ENCODE results near the gene FAM184A. TPM values are rescaled to one million over a fixed set of nuclear protein-coding genes. Genes with fewer than 3 reads are reported as not detected.

The FAM184A gene
- total and polyA plus RNA-seq, 2 donors from 2014 or later: 3.4 to 9.0 TPM

- intact Hi-C loops (cut with DNase I): no loop called here
- H3K27ac ChIP-seq (ENCODE audit: low read depth in 2 of 2, low read length in 2 of 2): no peak overlapping the region
- H3K4me3 ChIP-seq (ENCODE audit: low read length in 3 of 3): no peak overlapping the region
- H3K36me3 ChIP-seq (ENCODE audit: control insufficient read depth in 2 of 3, insufficient read depth in 3 of 3, low read length in 3 of 3): peaks cover 0 to 10% (median 5%) of the 10 kb centered on the region in 3 donors
- H3K9ac ChIP-seq (ENCODE audit: low read length in 3 of 3): no peak overlapping the region
- TF ChIP-seq, protein P1, sequence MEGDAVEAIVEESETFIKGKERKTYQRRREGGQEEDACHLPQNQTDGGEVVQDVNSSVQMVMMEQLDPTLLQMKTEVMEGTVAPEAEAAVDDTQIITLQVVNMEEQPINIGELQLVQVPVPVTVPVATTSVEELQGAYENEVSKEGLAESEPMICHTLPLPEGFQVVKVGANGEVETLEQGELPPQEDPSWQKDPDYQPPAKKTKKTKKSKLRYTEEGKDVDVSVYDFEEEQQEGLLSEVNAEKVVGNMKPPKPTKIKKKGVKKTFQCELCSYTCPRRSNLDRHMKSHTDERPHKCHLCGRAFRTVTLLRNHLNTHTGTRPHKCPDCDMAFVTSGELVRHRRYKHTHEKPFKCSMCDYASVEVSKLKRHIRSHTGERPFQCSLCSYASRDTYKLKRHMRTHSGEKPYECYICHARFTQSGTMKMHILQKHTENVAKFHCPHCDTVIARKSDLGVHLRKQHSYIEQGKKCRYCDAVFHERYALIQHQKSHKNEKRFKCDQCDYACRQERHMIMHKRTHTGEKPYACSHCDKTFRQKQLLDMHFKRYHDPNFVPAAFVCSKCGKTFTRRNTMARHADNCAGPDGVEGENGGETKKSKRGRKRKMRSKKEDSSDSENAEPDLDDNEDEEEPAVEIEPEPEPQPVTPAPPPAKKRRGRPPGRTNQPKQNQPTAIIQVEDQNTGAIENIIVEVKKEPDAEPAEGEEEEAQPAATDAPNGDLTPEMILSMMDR (IDR thresholded peaks at IDR 0.05; ENCODE audit: borderline replicate concordance, extremely low read depth, insufficient read depth): no peak
- H3K9me3 ChIP-seq (ENCODE audit: control insufficient read depth in 2 of 3, insufficient read depth in 1 of 3, low read length in 3 of 3): no peaks in the 10 kb centered on the region
- DNase-seq: no peak
- FAIRE-seq: no peak
- no peaks in the 10 kb centered on the region for H3K27me3 ChIP-seq (ENCODE audit: control insufficient read depth, insufficient read depth, low read length)
- H3K4me1 ChIP-seq (ENCODE audit: control insufficient read depth in 2 of 3, insufficient read depth in 2 of 3, low read depth in 1 of 3, low read length in 3 of 3): peaks cover 0 to 6% (median 3%) of the 10 kb centered on the region in 3 donors
These were observed 146.0 kb downstream of the FAM184A start for GRCh38 chr6:118932421-118932820.

DNA sequence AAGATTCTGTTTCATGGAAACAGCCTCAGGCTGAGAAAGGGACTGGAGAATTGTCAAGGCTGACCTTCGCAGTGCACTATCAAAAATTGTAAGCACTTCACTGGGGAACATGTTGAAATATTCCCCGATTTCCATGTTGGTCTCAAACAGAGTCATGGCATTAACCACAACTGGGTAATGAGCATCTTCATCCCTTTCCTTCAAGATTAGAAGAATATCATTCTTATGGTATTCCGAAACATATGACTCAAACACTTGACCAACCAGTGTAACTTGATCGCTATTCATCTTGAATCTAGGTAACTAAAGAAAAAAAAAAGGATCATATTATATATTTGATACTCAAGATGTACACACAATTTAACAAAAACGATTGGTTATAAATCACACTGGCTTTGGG, 147.0 kb downstream of the FAM184A start:
- FAIRE-seq (no peak), DNase-seq (no peak)
- Histone ChIP-seq H3K27me3 (ENCODE audit: control insufficient read depth, insufficient read depth, low read length) (no peaks in the 10 kb centered on the region), H3K27ac (ENCODE audit: low read depth in 2 of 2, low read length in 2 of 2) (no peak overlapping the region), H3K9ac (ENCODE audit: low read length in 3 of 3) (no peak overlapping the region), H3K36me3 (ENCODE audit: control insufficient read depth in 2 of 3, insufficient read depth in 3 of 3, low read length in 3 of 3) (peaks cover 0 to 10% (median 5%) of the 10 kb centered on the region in 3 donors), H3K9me3 (ENCODE audit: control insufficient read depth in 2 of 3, insufficient read depth in 1 of 3, low read length in 3 of 3) (no peaks in the 10 kb centered on the region), H3K4me1 (ENCODE audit: control insufficient read depth in 2 of 3, insufficient read depth in 2 of 3, low read depth in 1 of 3, low read length in 3 of 3) (peaks cover 0 to 6% (median 3%) of the 10 kb centered on the region in 3 donors), H3K4me3 (ENCODE audit: low read length in 3 of 3) (no peak overlapping the region)
- intact Hi-C loops (cut with DNase I): no loop called here
- TF ChIP-seq, protein P1 (IDR thresholded peaks at IDR 0.05; ENCODE audit: borderline replicate concordance, extremely low read depth, insufficient read depth): no peak

GRCh38 chr6:118930680-118931079, 147.8 kb downstream of the FAM184A start:
- FAIRE-seq: no peak
- TF ChIP-seq, protein P1 (IDR thresholded peaks at IDR 0.05; ENCODE audit: borderline replicate concordance, extremely low read depth, insufficient read depth): no peak
- H3K9me3 ChIP-seq (ENCODE audit: control insufficient read depth in 2 of 3, insufficient read depth in 1 of 3, low read length in 3 of 3): no peaks in the 10 kb centered on the region
- H3K4me3 ChIP-seq (ENCODE audit: low read length in 3 of 3): no peak overlapping the region
- H3K4me1 ChIP-seq (ENCODE audit: control insufficient read depth in 2 of 3, insufficient read depth in 2 of 3, low read depth in 1 of 3, low read length in 3 of 3): peaks cover 0 to 4% (median 3%) of the 10 kb centered on the region in 3 donors
- no peak overlapping the region for H3K27ac ChIP-seq (ENCODE audit: low read depth in 2 of 2, low read length in 2 of 2)
- no peaks in the 10 kb centered on the region for H3K27me3 ChIP-seq (ENCODE audit: control insufficient read depth, insufficient read depth, low read length)
- intact Hi-C loops (cut with DNase I): no loop called here
- no peak overlapping the region for H3K9ac ChIP-seq (ENCODE audit: low read length in 3 of 3)
- H3K36me3 ChIP-seq (ENCODE audit: control insufficient read depth in 2 of 3, insufficient read depth in 3 of 3, low read length in 3 of 3): peaks cover 0 to 10% (median 5%) of the 10 kb centered on the region in 3 donors
- DNase-seq: no peak

- Histone ChIP-seq H3K9me3 (ENCODE audit: control insufficient read depth in 2 of 3, insufficient read depth in 1 of 3, low read length in 3 of 3) (no peaks in the 10 kb centered on the region), H3K9ac (ENCODE audit: low read length in 3 of 3) (no peak overlapping the region), H3K27me3 (ENCODE audit: control insufficient read depth, insufficient read depth, low read length) (no peaks in the 10 kb centered on the region), H3K4me3 (ENCODE audit: low read length in 3 of 3) (no peak overlapping the region), H3K36me3 (ENCODE audit: control insufficient read depth in 2 of 3, insufficient read depth in 3 of 3, low read length in 3 of 3) (peaks cover 2 to 29% (median 23%) of the 10 kb centered on the region in 3 donors), H3K27ac (ENCODE audit: low read depth in 2 of 2, low read length in 2 of 2) (no peak overlapping the region), H3K4me1 (ENCODE audit: control insufficient read depth in 2 of 3, insufficient read depth in 2 of 3, low read depth in 1 of 3, low read length in 3 of 3) (no peaks in the 10 kb centered on the region)
- DNase-seq (no peak), FAIRE-seq (no peak)
- TF ChIP-seq, protein P1 (IDR thresholded peaks at IDR 0.05; ENCODE audit: borderline replicate concordance, extremely low read depth, insufficient read depth): no peak
- intact Hi-C loops (cut with DNase I): no loop called here
These were observed 155.4 kb downstream of the FAM184A start for GRCh38 chr6:118923035-118923434.

All from kidney (tissue), 14 donors.